HCT116 (cell line): ENCODE results near the gene MYBPC2.

Experiments used
- ATF3 ChIP-seq: IDR thresholded peaks from 2 replicates; pipeline ENCODE4 v1.6.1; 2012
- CTCF ChIP-seq, 3 experiments: fragments of 200-600 bp in 1 of 3; sonication (generic) in 1 of 3; IDR thresholded peaks in 2 of 3; conservative IDR thresholded peaks in 1 of 3; 2 replicates each; pipeline ENCODE4 v1.5.1; 2012 to 2017; ENCODE audit warnings: low read depth in 2 of 3, low read length in 2 of 3, antibody characterized with exemption in 1 of 3, borderline replicate concordance in 1 of 3, control low read depth in 1 of 3, mild to moderate bottlenecking in 1 of 3, mixed read lengths in 1 of 3, mixed run types in 1 of 3, moderate library complexity in 1 of 3; ENCODE audit not compliant: insufficient read depth in 1 of 3
- EGR1 ChIP-seq: IDR thresholded peaks from 2 replicates; pipeline ENCODE4 v1.6.1; 2012; ENCODE audit warnings: low read depth
- EZH2 ChIP-seq: fragments of 200-600 bp; sonication (generic); IDR thresholded peaks from 2 replicates; pipeline ENCODE4 v1.6.1; 2017; ENCODE audit warnings: antibody characterized with exemption, mixed run types
- EZH2phosphoT487 ChIP-seq: fragments of 200-600 bp; IDR thresholded peaks from 2 replicates; pipeline ENCODE4 v1.6.1; 2018; ENCODE audit warnings: antibody characterized with exemption, borderline replicate concordance
- JUND ChIP-seq: IDR thresholded peaks from 2 replicates; pipeline ENCODE4 v1.6.1; 2012
- MAX ChIP-seq: IDR thresholded peaks from 2 replicates; pipeline ENCODE4 v1.6.1; 2012
- POLR2A ChIP-seq: IDR thresholded peaks from 2 replicates; pipeline ENCODE4 v1.7.0; 2011; ENCODE audit warnings: borderline replicate concordance; ENCODE audit not compliant: insufficient read depth, insufficient read length; ENCODE audit errors: extremely low read depth
- POLR2AphosphoS5 ChIP-seq: IDR thresholded peaks from 2 replicates; pipeline ENCODE4 v1.6.1; 2011; ENCODE audit warnings: mild to moderate bottlenecking, low read depth, low read length, moderate library complexity
- RAD21 ChIP-seq: IDR thresholded peaks from 2 replicates; pipeline ENCODE4 v1.6.1; 2012; ENCODE audit warnings: low read depth, mild to moderate bottlenecking
- YY1 ChIP-seq: IDR thresholded peaks from 2 replicates; pipeline ENCODE4 v1.6.1; 2011; ENCODE audit warnings: low read length, low read depth, moderate library complexity, mild to moderate bottlenecking; ENCODE audit not compliant: insufficient replicate concordance; ENCODE audit errors: extremely low read depth

GRCh38 chr19:50406156-50406820, 26.4 kb upstream of the MYBPC2 start:
- TF ChIP-seq POLR2AphosphoS5 (no peak), EZH2 (no peak), ATF3 (no peak), CTCF (IDR thresholded peaks at IDR 0.05 in 2 of 3, conservative IDR thresholded peaks at IDR 0.05 in 1 of 3; ENCODE audit: borderline replicate concordance in 1 of 3, insufficient read depth in 1 of 3, low read depth in 2 of 3, low read length in 2 of 3) (no peak), MAX (no peak), YY1 (no peak), POLR2A (no peak), JUND (no peak), EGR1 (no peak), EZH2phosphoT487 (no peak), RAD21 (no peak)
